SH-SY5Y (cell line): Measurements from ENCODE around the gene NLRP5.

Source experiments
- GATA2 ChIP-seq: IDR thresholded peaks from 2 replicates; pipeline ENCODE4 v1.6.1; 2011; ENCODE audit warnings: mild to moderate bottlenecking, low read depth, low read length
- GATA3 ChIP-seq: IDR thresholded peaks from 2 replicates; pipeline ENCODE4 v1.6.1; 2011; ENCODE audit warnings: low read depth, mild to moderate bottlenecking, low read length, moderate library complexity

DNA sequence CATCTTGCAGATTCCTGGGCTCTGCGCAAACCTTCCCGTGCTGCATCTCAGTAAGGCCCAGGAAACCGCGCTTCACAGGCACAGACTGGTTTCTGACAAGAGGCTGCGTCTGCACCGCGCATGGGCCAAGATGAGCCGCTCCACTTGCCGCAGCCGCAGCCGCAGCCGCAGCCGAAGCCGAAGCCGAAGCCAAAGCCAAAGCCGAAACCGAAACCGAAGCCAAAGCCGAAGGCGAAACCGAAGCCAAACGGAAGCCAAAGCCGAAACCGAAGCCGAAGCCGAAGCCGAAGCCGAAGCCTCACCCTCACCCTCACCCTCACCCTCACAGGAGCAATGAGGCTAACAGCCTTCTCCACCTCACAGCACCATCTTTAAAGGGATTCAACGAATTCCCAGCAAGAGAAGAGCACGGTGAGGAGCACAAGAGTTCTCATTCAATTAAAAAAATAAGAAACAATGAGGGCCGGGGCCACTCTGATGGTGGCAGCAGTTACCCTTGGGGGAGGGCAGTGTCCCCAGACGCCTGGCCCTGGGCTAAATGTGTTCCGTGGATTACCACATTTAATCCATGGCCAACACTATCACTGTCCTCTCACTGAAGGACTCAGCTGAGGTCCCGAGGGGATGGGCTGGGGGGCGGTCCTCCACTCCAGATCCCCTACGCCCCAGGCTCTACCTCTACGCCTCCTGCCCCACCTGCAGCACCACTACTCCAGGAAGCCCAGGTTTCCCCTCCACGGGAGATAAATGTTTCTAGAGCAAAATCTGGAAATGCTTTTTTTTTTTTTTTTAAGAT, 105.4 kb downstream of the NLRP5 start:
- TF ChIP-seq GATA3 (no peak), GATA2 (no peak)
